Upper lobe of right lung (tissue), 1 donor: Measurements from ENCODE around the gene CLCN4. TPM values are rescaled to one million over a fixed set of nuclear protein-coding genes. Genes with fewer than 3 reads are reported as not detected.
A peak's percentile ranks its signal among the peaks of the same experiment; 100 is the strongest.

Source experiments
- ATAC-seq: fragments of 200-7000 bp; cut with Tn5 transposase; one replicate; pipeline ENCODE4 v1.9.1; 2020; ENCODE audit warnings: mild to moderate bottlenecking, moderate library complexity
- DNase-seq: peaks from one replicate; pipeline ENCODE4 v3.0.0-alpha.2; 2020
- H3K27ac ChIP-seq: fragments of 200-600 bp; one replicate; pipeline ENCODE4 v1.8.0; 2022
- H3K27me3 ChIP-seq: fragments of 200-600 bp; one replicate; pipeline ENCODE4 v1.8.0; 2022; ENCODE audit warnings: mild to moderate bottlenecking
- H3K36me3 ChIP-seq: fragments of 200-600 bp; one replicate; pipeline ENCODE4 v1.8.0; 2022
- H3K4me1 ChIP-seq: fragments of 200-600 bp; one replicate; pipeline ENCODE4 v1.8.0; 2022
- H3K4me3 ChIP-seq: fragments of 200-600 bp; one replicate; pipeline ENCODE4 v1.8.0; 2022; ENCODE audit warnings: mild to moderate bottlenecking
- H3K9me3 ChIP-seq: fragments of 200-600 bp; one replicate; pipeline ENCODE4 v1.8.0; 2022
- intact Hi-C: fragments of 100-400 bp; cut with DNase I; formaldehyde crosslinking; loops from one replicate; pipeline ENCODE4 v1.11.0; 2022
- total RNA-seq: library from RNA; stranded (reverse); fragmentation: NEBNext Ultra II Directional; extraction: Animal tissue kit (Norgen Biotek cat#: 25700); gene quantifications from one replicate; pipeline ENCODE4 v1.2.1, GENCODE V29; 2021
- TF ChIP-seq, protein P1 (sequence below): fragments of 200-600 bp; IDR thresholded peaks from one replicate; pipeline ENCODE4 v1.8.0; 2022; ENCODE audit warnings: antibody characterized with exemption
- donor health status: DM: no; HTN: yes; CAD: no; lungs with severe emphysema.

The CLCN4 gene
- total RNA-seq, 1 donor from 2014 or later = 9.8 TPM

DNA sequence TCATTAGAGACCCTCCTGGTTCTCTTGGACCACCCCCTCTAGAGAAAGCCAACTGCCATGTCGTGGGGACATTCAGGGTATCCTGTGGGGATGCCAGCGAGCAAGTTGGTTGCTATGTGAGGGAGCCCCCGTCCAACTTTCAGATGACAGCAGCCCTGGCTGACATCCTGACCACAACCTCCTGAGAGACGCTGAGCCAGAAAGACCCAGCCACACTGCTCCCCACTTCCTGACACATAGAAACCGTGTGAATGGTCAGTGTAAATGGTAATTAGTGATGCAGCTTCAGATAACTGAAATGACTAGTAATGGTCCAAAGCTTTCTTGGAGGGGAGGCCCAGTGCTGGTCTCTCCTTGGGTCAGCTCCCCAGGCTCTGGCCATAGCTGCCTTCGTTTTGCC lies 10.8 kb downstream of the CLCN4 start:
- no peaks in the 10 kb centered on the region for H3K36me3 ChIP-seq
- no peak overlapping the region for H3K27ac ChIP-seq
- intact Hi-C loops = no loop called here
- no peaks in the 10 kb centered on the region for H3K4me1 ChIP-seq
- H3K4me3 ChIP-seq = no peak overlapping the region
- H3K27me3 ChIP-seq = no peaks in the 10 kb centered on the region
- TF ChIP-seq, protein P1, sequence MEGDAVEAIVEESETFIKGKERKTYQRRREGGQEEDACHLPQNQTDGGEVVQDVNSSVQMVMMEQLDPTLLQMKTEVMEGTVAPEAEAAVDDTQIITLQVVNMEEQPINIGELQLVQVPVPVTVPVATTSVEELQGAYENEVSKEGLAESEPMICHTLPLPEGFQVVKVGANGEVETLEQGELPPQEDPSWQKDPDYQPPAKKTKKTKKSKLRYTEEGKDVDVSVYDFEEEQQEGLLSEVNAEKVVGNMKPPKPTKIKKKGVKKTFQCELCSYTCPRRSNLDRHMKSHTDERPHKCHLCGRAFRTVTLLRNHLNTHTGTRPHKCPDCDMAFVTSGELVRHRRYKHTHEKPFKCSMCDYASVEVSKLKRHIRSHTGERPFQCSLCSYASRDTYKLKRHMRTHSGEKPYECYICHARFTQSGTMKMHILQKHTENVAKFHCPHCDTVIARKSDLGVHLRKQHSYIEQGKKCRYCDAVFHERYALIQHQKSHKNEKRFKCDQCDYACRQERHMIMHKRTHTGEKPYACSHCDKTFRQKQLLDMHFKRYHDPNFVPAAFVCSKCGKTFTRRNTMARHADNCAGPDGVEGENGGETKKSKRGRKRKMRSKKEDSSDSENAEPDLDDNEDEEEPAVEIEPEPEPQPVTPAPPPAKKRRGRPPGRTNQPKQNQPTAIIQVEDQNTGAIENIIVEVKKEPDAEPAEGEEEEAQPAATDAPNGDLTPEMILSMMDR = no peak
- no peaks in the 10 kb centered on the region for H3K9me3 ChIP-seq
- DNase-seq (no peak), ATAC-seq (no peak)

DNA sequence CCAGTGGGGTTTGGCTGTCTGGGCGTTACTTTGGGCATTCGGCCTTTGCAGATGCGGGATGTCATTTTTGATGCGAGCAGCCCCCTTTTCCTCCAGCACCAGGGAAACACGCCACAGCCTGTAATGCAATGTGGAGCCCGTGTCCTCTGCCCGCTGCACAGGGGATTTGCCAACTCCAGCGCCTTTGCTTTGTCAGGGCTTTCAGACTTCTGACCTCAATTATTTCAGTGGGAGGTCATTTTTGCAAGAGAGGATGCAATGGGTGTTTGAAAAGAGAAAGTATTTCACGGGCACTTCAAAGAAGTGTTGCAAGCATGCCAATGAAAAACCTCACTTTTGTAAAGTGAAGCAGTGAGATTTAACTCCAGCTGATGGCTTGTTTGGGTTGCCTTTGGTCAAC lies 11.5 kb downstream of the CLCN4 start:
- ATAC-seq = peak; percentile 28
- Histone ChIP-seq H3K4me1 (no peaks in the 10 kb centered on the region), H3K27me3 (no peaks in the 10 kb centered on the region), H3K36me3 (no peaks in the 10 kb centered on the region), H3K27ac (no peak overlapping the region), H3K9me3 (no peaks in the 10 kb centered on the region), H3K4me3 (no peak overlapping the region)
- intact Hi-C loops = no loop called here
- TF ChIP-seq, protein P1 = no peak
- no peak for DNase-seq

DNA sequence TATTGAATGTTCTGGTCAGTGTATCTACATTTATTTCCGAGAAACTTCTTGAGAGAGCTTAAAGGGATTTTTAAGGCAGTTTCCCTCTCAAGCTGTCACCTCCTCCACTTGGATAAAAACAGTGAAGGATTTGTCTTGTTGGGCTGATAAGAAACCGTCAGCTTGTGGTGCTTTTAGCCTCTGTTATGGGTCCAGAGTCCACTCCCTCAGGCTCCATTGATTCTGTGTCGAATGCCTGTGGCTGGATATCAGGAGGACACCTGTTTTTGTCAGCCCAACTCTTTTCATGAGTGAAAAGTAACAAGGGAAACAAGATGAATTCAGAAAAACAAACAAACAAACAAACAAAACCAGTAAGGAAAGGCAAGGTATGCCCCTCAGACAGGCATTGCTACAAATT lies 12.4 kb downstream of the CLCN4 start:
- TF ChIP-seq, protein P1 = no peak
- Histone ChIP-seq H3K27me3 (no peaks in the 10 kb centered on the region), H3K4me1 (no peaks in the 10 kb centered on the region), H3K4me3 (no peak overlapping the region), H3K27ac (no peak overlapping the region), H3K36me3 (no peaks in the 10 kb centered on the region), H3K9me3 (no peaks in the 10 kb centered on the region)
- intact Hi-C loops = no loop called here
- ATAC-seq (no peak), DNase-seq (no peak)

DNA sequence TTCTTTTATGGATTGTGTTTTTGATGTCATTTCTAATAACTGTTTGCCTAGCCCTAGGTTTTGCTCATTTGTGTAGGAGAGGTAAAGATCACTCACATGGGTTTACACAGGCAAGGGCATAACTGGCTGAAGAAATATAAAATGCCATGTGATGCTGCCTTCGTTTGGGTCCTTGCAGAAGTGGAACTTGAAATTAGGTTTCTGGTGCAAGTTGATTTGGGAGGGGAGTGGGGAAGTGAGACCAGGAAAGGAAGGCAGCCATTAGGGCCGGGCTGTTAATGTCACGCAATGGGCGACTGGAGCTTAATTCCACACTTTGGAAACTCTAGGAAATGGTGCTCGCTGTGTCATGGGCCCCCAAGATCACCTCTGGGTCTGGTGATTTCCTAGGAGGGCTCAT lies 14.5 kb downstream of the CLCN4 start:
- TF ChIP-seq, protein P1 = no peak
- DNase-seq (no peak), ATAC-seq (peak; percentile 34)
- H3K9me3 ChIP-seq = no peaks in the 10 kb centered on the region
- H3K27ac ChIP-seq = no peak overlapping the region
- no peaks in the 10 kb centered on the region for H3K27me3 ChIP-seq
- no peak overlapping the region for H3K4me3 ChIP-seq
- intact Hi-C loops = no loop called here
- no peaks in the 10 kb centered on the region for H3K36me3 ChIP-seq
- no peaks in the 10 kb centered on the region for H3K4me1 ChIP-seq

DNA sequence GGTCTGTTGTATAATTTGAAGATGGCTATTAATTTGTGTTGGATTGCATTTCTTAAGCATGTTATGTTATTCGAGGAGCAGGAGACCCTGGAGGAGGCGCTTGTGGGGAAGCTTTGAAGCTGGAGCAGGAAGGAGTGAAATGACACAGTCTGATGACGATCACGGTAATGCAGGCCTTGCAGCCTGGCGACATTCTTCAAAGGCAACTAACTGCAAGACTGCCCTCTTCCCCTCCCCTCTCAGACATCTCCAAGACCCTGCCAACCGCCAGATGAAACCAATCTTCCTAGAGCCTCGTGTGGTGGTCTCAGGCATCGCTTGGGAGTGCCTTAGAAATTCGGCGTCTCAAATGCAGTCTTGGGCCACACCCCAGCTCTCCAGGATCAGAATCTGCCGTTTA lies 16.1 kb downstream of the CLCN4 start:
- Histone ChIP-seq H3K4me3 (no peak overlapping the region), H3K36me3 (no peaks in the 10 kb centered on the region), H3K27me3 (no peaks in the 10 kb centered on the region), H3K27ac (no peak overlapping the region), H3K9me3 (no peaks in the 10 kb centered on the region), H3K4me1 (no peaks in the 10 kb centered on the region)
- TF ChIP-seq, protein P1 = no peak
- ATAC-seq (no peak), DNase-seq (no peak)
- intact Hi-C loops = no loop called here

DNA sequence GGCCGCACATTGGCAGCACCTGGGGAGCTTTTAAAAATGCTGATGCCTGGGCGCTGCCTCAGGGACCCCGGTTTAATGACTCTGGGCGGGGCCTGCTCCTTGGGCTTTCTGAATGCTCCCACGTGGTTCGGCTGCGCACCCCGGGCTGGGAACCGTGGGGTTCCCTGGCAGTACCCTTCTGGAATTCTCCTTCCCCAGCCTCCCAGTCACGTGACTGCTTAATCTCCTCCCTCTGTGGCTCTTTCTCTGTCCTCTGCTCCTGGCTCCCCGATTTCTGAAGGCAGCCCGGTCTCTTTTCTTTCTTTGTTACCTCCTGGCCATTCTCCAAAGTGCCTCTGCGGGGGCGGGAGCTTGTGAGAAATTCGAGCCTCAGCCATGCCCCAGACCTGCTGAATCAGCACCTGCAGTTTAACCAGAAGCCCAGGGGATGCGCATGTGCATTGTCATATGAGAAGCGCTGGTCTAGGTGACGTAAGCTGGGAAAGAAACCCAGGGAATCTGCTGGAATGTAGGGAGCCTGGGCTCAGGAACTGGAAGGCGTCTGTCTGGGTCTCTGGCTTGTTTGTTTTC lies 16.6 kb downstream of the CLCN4 start:
- Histone ChIP-seq H3K36me3 (no peaks in the 10 kb centered on the region), H3K4me3 (no peak overlapping the region), H3K27ac (no peak overlapping the region), H3K27me3 (no peaks in the 10 kb centered on the region), H3K4me1 (no peaks in the 10 kb centered on the region), H3K9me3 (no peaks in the 10 kb centered on the region)
- ATAC-seq = no peak
- TF ChIP-seq, protein P1 = no peak
- intact Hi-C loops = no loop called here
- no peak for DNase-seq
